HG02798 (cell line): Measurements from ENCODE around the gene EXOSC7.
"Not testable (repeated sequence)": the region's sequence is repeated elsewhere in the genome, so short reads cannot be mapped to it uniquely, and the experiment has no call there.

Experiments used
- ATAC-seq: cut with Tn5 transposase; IDR thresholded peaks from one replicate; pipeline ENCODE4 v1.9.1; 2021; ENCODE audit warnings: mild to moderate bottlenecking; ENCODE audit not compliant: unreplicated experiment, poor library complexity

The EXOSC7 gene

GRCh38 chr3:45051685-45052084 is 75.6 kb downstream of the EXOSC7 start:
- no peak for ATAC-seq

- not testable (repeated sequence) for ATAC-seq
These were observed 77.8 kb downstream of the EXOSC7 start for GRCh38 chr3:45053805-45054195.

GRCh38 chr3:45054196-45054857 is 78.3 kb downstream of the EXOSC7 start:
- ATAC-seq: no peak

- ATAC-seq: no peak
These were observed 79.0 kb downstream of the EXOSC7 start for GRCh38 chr3:45055032-45055410.

- ATAC-seq: no peak
These were observed 79.5 kb downstream of the EXOSC7 start for GRCh38 chr3:45055411-45056143.

GRCh38 chr3:45056608-45057301 is 80.7 kb downstream of the EXOSC7 start:
- ATAC-seq: no peak

GRCh38 chr3:45057557-45057956 is 81.5 kb downstream of the EXOSC7 start:
- no peak for ATAC-seq

GRCh38 chr3:45059132-45059531 is 83.1 kb downstream of the EXOSC7 start:
- no peak for ATAC-seq

- ATAC-seq: no peak
These were observed 84.3 kb downstream of the EXOSC7 start for GRCh38 chr3:45060165-45060892.
